Umbilical cord (tissue), 2 donors: ENCODE data around the gene SPOUT1. TPM values are rescaled to one million over a fixed set of nuclear protein-coding genes. Genes with fewer than 3 reads are reported as not detected.
A peak's percentile ranks its signal among the peaks of the same experiment; 100 is the strongest.
"Not testable (repeated sequence)": the region's sequence is repeated elsewhere in the genome, so short reads cannot be mapped to it uniquely, and the experiment has no call there.

Experiments
- DNase-seq: peaks from one replicate; pipeline ENCODE4 v3.0.0-alpha.2; 2015; ENCODE audit warnings: low spot score
- total RNA-seq: library from RNA; depleted of rRNA; stranded (reverse); fragments of >200 nt; gene quantifications from one replicate; pipeline ENCODE4 v1.2.3, GENCODE V29; 2014; ENCODE audit warnings: low replicate concordance; ENCODE audit not compliant: insufficient read depth

The SPOUT1 gene
- total RNA-seq, 1 donor from 2014 or later = 7.7 TPM

GRCh38 chr9:128810873-128811272 lies 18.7 kb downstream of the SPOUT1 start:
- DNase-seq = no peak

DNA sequence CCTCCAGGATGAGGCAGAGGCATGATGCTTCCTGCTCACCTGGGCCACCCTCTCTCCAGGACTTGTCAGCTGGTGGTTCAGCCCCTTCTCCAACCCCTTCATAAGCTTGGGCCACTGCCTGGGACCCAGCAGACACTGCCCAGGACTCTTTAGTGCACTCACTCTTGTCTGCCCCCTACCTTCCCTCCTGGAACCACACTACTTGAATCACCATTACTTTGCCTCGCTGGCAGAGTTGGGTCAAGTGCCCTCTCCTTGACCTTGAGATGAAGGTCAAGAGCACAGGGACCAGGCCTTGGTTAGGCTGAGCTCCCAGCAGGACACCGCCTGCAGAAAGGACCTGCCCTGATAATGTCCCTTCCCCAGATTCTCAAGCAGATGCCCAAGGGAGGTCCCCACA lies 19.8 kb downstream of the SPOUT1 start:
- DNase-seq = no peak

- no peak for DNase-seq
Observed at GRCh38 chr9:128809036-128809599, 20.5 kb downstream of the SPOUT1 start.

GRCh38 chr9:128808543-128808942 lies 21.1 kb downstream of the SPOUT1 start:
- DNase-seq = no peak

DNA sequence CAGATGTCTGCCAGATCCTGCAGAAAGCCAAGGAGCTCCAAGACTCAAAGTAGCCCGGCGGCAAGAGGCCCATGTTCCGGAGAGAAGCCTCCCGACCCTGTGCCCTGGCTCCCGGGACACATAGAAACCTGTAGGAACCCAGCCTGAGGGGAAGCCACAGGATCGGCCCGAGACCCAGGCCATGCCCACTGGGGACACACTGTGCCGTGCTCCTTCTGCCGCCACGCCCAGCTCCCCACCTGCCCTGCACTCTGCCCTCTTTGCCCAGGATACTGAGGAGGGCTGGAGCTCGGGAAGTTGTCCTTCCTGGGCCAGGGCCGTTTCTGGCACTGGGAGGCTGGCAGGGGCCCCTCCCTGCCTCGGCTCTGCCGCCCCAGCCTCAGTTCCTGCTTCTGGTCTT lies 21.8 kb downstream of the SPOUT1 start:
- no peak for DNase-seq

DNA sequence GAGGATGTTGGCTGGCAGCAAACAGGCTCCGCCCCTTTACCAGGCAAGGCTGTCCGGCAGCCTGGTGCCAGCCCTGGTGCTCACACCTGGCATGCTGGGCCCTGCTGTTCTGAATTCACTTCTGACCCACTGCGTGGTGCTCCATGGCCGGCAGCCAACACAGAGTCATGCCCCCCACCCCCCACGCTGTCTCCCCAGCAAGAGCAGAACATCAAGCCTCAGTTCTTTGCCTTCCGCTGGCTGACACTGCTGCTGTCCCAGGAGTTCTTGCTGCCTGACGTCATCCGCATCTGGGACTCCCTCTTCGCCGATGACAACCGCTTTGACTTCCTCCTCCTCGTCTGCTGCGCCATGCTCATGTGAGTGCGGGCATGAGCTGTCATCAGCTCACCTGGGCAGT lies 23.9 kb downstream of the SPOUT1 start:
- no peak for DNase-seq

GRCh38 chr9:128802482-128802881 lies 27.1 kb downstream of the SPOUT1 start:
- no peak for DNase-seq

DNA sequence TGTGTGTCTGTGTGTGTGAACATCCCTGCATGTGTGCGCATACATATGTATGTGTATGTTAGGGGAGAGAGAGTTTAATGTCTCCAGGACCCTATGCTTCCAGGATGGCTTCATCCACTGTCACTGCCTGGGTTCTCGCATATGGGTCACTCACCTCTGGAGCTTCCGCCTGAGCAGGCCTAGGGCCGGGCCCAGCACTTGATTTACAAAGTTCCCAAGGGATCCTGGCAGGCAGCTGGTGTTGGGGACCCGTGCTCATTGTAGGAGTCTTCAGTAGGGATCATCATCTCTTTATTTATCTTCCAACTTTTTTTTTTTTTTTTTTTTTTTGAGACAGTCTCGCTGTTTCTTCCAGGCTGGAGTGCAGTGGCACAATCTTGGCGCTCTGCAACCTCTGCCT lies 29.5 kb downstream of the SPOUT1 start:
- no peak for DNase-seq

DNA sequence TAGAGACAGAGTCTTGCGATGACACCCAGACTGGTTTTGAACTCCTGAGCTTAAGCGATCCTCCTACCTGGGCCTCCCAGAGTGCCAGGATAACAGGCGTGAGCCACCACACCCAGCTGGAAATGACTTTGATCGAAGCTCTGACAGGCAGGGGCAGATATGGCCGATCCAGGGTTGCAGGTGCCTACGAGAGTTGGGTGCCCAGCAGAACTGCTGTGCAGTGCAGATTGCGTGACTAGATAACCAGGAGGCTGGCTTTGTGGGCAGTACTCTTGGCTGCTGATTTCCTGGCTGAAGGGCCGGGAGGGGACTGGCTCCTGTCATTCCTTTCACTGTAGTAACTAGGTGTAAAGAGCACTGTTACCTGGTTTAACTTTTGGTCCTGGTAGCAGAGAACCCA lies 30.7 kb downstream of the SPOUT1 start:
- no peak for DNase-seq

DNA sequence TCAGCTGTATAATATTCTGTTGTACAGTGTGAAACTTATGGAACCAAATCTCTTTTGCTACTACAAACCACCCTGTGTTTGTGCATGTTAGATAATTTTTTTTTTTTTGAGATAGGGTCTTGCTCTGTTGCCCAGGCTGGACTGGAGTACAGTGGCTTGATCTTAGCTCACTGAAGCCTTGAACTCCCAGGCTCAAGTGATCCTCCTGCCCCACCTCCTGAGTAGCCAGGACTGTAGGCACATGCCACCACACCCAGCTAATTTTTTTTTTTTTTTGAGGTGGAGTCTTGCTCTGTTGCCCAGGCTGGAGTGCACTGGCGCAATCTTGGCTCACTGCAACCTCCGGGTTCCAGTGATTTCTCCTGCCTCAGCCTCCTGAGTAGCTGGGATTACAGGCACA lies 34.6 kb downstream of the SPOUT1 start:
- DNase-seq = not testable (repeated sequence)

DNA sequence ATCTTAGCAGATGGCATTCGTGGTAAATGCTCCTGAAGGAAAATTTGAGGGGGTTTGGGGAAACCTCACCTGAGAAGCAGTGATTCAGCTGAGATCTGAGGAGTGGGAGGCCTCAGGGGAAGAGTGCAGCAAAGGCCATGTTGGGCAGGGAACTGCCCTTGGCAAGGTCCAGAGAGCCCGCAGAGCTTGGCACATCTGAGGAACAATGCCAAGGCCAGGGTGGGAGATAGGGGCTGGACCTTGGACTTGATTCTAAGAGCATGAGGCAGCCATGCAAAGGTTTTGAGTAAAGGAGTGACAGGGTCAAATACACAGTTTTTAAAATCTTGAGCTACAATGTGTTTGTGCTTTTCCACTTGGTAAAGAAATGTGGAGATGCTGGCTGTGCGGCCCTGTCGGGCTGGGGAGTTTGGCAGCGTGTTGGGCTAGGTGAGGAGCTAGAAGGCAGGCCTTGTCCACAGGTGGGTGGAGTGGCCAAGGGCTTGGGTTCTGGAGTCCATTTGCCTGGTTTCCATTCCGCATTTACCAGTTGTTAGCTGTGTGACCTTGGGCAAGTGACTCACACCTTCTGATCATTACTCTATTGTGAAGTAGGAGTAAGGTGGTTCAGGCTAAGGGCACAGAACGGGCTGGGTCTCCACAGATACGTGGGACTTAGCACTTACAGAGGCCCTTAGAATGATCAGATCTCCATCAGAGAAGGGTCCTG lies 36.5 kb downstream of the SPOUT1 start:
- DNase-seq = no peak

GRCh38 chr9:128792134-128792533 lies 37.5 kb downstream of the SPOUT1 start:
- no peak for DNase-seq

GRCh38 chr9:128790536-128790935 lies 39.1 kb downstream of the SPOUT1 start:
- DNase-seq = no peak

GRCh38 chr9:128788445-128788844 lies 41.1 kb downstream of the SPOUT1 start:
- no peak for DNase-seq

GRCh38 chr9:128787659-128788058 lies 41.9 kb downstream of the SPOUT1 start:
- DNase-seq = peak; percentile 26

GRCh38 chr9:128786681-128787601 lies 42.7 kb downstream of the SPOUT1 start, which contains the start of gene TBC1D13:
TSS of gene TBC1D13 (plus strand) at chr9:128787253. CDS start at chr9:128787354, 101 bp downstream.
- peak; percentile 87 for DNase-seq

DNA sequence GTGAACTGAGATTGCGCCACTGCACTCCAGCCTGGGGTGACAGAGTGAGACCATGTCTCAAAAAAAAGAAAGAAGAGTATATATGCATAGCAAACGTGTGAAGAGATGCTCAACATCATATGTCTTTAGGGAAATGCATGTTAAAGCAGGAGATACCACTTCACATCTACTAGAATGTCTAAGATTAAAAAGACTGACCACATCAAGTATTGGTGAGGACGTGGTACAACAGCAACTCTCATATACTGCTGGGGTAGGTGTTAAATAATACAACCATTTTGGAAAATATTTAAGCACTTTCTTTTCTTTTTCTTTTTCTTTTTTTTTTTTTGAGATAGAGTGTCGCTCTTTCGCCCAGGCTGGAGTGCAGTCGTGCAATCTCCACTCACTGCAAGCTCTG lies 44.2 kb downstream of the SPOUT1 start:
- DNase-seq = no peak

DNA sequence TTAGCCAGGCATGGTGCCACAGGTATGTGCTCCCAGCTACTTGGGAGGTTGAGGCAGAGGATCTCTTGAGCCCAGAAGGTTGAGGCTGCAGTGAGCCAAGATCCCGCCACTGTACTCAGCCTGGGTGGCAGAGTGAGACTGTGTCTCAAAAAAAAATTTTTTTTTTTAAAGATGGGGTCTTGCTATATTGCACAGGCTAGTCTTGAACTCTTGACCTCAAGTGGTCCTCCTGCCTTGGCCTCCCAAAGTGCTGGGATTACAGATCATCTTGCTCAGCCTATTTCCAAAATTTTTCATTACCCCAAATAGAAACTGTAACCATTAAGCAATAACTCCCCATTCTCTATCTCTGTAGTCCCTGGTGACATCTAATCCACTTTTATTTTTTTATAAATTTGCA lies 46.9 kb downstream of the SPOUT1 start:
- DNase-seq = no peak

DNA sequence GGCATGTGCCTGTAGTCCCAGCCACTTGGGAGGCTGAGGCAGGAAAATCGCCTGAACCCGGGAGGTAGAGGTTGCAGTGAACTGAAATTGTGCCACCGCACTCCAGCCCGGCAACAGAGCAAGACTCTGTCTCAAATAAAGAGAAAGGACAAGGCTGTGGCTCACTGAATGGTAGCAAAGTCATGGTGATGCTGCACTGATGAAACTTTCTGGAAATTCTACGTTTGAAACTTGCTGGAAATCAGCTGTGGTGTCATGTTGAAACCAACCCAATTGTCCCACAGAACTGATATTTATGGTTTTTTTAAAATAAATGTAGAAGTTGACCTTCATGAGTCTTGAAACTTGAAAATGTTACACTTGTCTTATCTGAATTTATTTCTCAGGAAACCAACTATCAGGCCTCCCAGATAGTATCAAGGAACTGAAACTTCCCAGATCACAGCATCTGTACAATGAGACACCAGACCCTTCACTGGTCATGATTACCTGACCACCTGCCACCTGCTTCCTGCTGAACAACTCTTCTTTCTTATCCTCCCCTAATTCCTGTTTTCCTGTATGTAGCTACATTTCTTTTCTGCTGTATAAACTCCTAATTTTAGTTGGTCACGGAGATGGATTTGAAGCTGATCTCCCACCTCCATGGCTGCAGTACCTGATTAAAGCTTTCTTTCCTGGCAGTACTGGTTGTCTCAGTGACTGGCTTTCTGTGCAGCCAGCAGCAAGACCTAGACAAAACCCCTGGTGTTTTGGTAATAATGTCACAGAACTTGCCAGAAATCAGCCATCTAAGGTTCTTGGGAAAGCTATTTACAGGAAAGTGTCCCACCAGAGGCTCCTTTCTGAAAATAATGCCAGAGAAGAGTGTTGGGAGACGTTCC lies 48.2 kb downstream of the SPOUT1 start:
- DNase-seq = no peak

DNA sequence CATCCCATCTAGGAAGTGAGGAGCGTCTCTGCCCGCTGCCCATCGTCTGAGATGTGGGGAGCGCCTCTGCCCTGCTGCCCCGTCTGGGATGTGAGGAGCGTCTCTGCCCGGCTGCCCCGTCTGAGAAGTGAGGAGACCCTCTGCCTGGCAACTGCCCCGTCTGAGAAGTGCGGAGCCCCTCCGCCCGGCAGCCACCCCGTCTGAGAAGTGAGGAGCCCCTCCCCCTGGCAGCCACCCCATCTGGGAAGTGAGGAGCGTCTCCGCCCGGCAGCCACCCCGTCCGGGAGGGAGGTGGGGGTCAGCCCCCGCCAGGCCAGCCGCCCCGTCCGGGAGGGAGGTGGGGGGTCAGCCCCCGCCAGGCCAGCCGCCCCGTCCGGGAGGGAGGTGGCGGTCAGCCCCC lies 49.5 kb downstream of the SPOUT1 start:
- not testable (repeated sequence) for DNase-seq

- DNase-seq = no peak
Observed at GRCh38 chr9:128774804-128775203, 54.8 kb downstream of the SPOUT1 start.
